HG02759 (cell line): ENCODE measurements around the gene EML1.
"Not testable (repeated sequence)": the region's sequence is repeated elsewhere in the genome, so short reads cannot be mapped to it uniquely, and the experiment has no call there.

Experiments
- ATAC-seq: cut with Tn5 transposase; IDR thresholded peaks from one replicate; pipeline ENCODE4 v1.9.1; 2021; ENCODE audit warnings: mild to moderate bottlenecking, moderate library complexity; ENCODE audit not compliant: unreplicated experiment

EML1 gene

GRCh38 chr14:99755629-99756603 lies 37.3 kb upstream of the EML1 start:
- ATAC-seq: no peak

GRCh38 chr14:99756796-99757195 lies 36.4 kb upstream of the EML1 start:
- no peak for ATAC-seq

- no peak for ATAC-seq
These were observed 35.7 kb upstream of the EML1 start for GRCh38 chr14:99757331-99758070.

GRCh38 chr14:99758121-99758821 lies 34.9 kb upstream of the EML1 start:
- no peak for ATAC-seq

GRCh38 chr14:99758872-99759545 lies 34.2 kb upstream of the EML1 start:
- no peak for ATAC-seq

- ATAC-seq: no peak
These were observed 33.7 kb upstream of the EML1 start for GRCh38 chr14:99759546-99759925.

GRCh38 chr14:99760817-99761216 lies 32.4 kb upstream of the EML1 start:
- ATAC-seq: no peak

- not testable (repeated sequence) for ATAC-seq
These were observed 30.3 kb upstream of the EML1 start for GRCh38 chr14:99762911-99763310.

GRCh38 chr14:99763527-99764221 lies 29.5 kb upstream of the EML1 start:
- no peak for ATAC-seq

GRCh38 chr14:99764222-99764706 lies 28.9 kb upstream of the EML1 start:
- ATAC-seq: no peak

GRCh38 chr14:99768381-99768780 lies 24.8 kb upstream of the EML1 start:
- no peak for ATAC-seq

- ATAC-seq: no peak
These were observed 24.1 kb upstream of the EML1 start for GRCh38 chr14:99769123-99769522.

GRCh38 chr14:99769799-99770198 lies 23.4 kb upstream of the EML1 start:
- no peak for ATAC-seq

GRCh38 chr14:99772371-99773283 lies 20.6 kb upstream of the EML1 start:
- ATAC-seq: no peak

GRCh38 chr14:99773521-99774497 lies 19.4 kb upstream of the EML1 start:
- ATAC-seq: no peak

- ATAC-seq: no peak
These were observed 18.5 kb upstream of the EML1 start for GRCh38 chr14:99774556-99775307.

- ATAC-seq: no peak
These were observed 17.9 kb upstream of the EML1 start for GRCh38 chr14:99775351-99775750.
